HepG2 (cell line): ENCODE data around the gene ITGB2. TPM values are rescaled to one million over a fixed set of nuclear protein-coding genes. Genes with fewer than 3 reads are reported as not detected.
A peak's percentile ranks its signal among the peaks of the same experiment; 100 is the strongest.

Experiments used
- ATAC-seq: fragments of 200-7000 bp; cut with Tn5 transposase; 3 replicates; pipeline ENCODE4 v1.9.1; 2020; ENCODE audit warnings: mild to moderate bottlenecking, moderate library complexity
- BruUV-seq: library from RNA; stranded (reverse); fragments of 400-500 nt; replicated peaks from 2 replicates; lab custom pipeline; 2021; lab: Mats Ljungman, UMichigan
- CTCF ChIA-PET: fragments of 300-600 bp; formaldehyde crosslinking; extraction: SDS; loops from one replicate; lab custom pipeline; 2021; ENCODE audit warnings: low total read pairs, inconsistent platforms, low intra/inter-chr PET ratio; lab: Yijun Ruan, JAX
- POLR2A ChIA-PET: fragments of 350-600 bp; sonication (Branson Sonifier 250); formaldehyde crosslinking; loops from one replicate; lab custom pipeline; 2020; ENCODE audit warnings: antibody characterized with exemption, inconsistent platforms; lab: Yijun Ruan, JAX
- DNase-seq: peaks from one replicate; pipeline ENCODE4 v3.0.0-alpha.2; 2015; ENCODE audit warnings: low spot score
- FAIRE-seq: peaks from 3 replicates; lab custom pipeline; 2011; peaks lifted over from hg19 to GRCh38; lab: Jason Lieb, UNC
- H2AFZ ChIP-seq: one replicate; pipeline ENCODE4 v1.6.1; 2011; ENCODE audit warnings: low read length, inconsistent platforms
- H3K27ac ChIP-seq: fragments of 300-600 bp; 3 replicates; pipeline ENCODE4 v1.8.0; 2011; ENCODE audit warnings: mixed run types, mild to moderate bottlenecking, mixed read lengths, low read length, inconsistent platforms; ENCODE audit not compliant: insufficient read depth; ENCODE audit errors: extremely low read length
- H3K27me3 ChIP-seq, 2 experiments: fragments of 200-600 bp in 1 of 2; 2 replicates in 1 of 2; 3 replicates in 1 of 2; pipeline versions ENCODE4 v1.6.0 to v1.8.0; 2011; ENCODE audit warnings: low read length in 2 of 2, mild to moderate bottlenecking in 2 of 2, moderate library complexity in 2 of 2, inconsistent platforms in 1 of 2; ENCODE audit not compliant: insufficient read depth in 2 of 2, control insufficient read depth in 1 of 2
- H3K36me3 ChIP-seq, 2 experiments: fragments of 200-600 bp in 1 of 2; replicated peaks in 1 of 2; 2 replicates in 1 of 2; 3 replicates in 1 of 2; pipeline versions ENCODE4 v1.5.1 to v1.8.0; 2011; ENCODE audit warnings: low read length in 2 of 2, inconsistent platforms in 1 of 2; ENCODE audit not compliant: insufficient read depth in 2 of 2, control insufficient read depth in 1 of 2
- H3K4me1 ChIP-seq: 2 replicates; pipeline ENCODE4 v1.5.1; 2012; ENCODE audit warnings: low read length, inconsistent platforms; ENCODE audit not compliant: insufficient read depth
- H3K4me2 ChIP-seq: 2 replicates; pipeline ENCODE4 v1.6.0; 2011; ENCODE audit warnings: low read depth, low read length, inconsistent platforms
- H3K4me3 ChIP-seq, 3 experiments: fragments of 200-600 bp in 1 of 3; sonication (generic), shearing (Covaris generic) in 1 of 3; replicated peaks in 1 of 3; 2 replicates each; pipeline ENCODE4 v1.5.1; 2011 to 2016; ENCODE audit warnings: low read length in 3 of 3, inconsistent platforms in 2 of 3, low read depth in 2 of 3, mild to moderate bottlenecking in 2 of 3, control low read depth in 1 of 3, mixed read lengths in 1 of 3; ENCODE audit not compliant: insufficient read depth in 1 of 3
- H3K79me2 ChIP-seq: one replicate; pipeline ENCODE4 v1.6.1; 2011; ENCODE audit warnings: low read length, inconsistent platforms; ENCODE audit not compliant: insufficient read depth
- H3K9ac ChIP-seq: 2 replicates; pipeline ENCODE4 v1.6.0; 2011; ENCODE audit warnings: mild to moderate bottlenecking, low read depth, low read length, inconsistent platforms; ENCODE audit not compliant: insufficient read depth
- H3K9me3 ChIP-seq: 2 replicates; pipeline ENCODE4 v1.5.1; 2012; ENCODE audit warnings: mild to moderate bottlenecking, low read length
- H4K20me1 ChIP-seq: 2 replicates; pipeline ENCODE4 v1.6.0; 2011; ENCODE audit warnings: inconsistent platforms, mild to moderate bottlenecking, low read length, moderate library complexity; ENCODE audit not compliant: insufficient read depth
- AGO1 ChIP-seq: fragments of 200-400 bp; formaldehyde crosslinking; IDR thresholded peaks from 2 replicates; pipeline ENCODE4 v1.6.1; 2017; ENCODE audit warnings: mild to moderate bottlenecking, low read depth, low read length, moderate library complexity; ENCODE audit not compliant: poor library complexity, severe bottlenecking
- BRF2 ChIP-seq: sonication (generic); formaldehyde crosslinking; IDR thresholded peaks from 2 replicates; pipeline ENCODE4 v1.8.1; 2022; ENCODE audit warnings: mild to moderate bottlenecking, missing genetic modification reagents
- DR1 ChIP-seq: sonication (generic); formaldehyde crosslinking; IDR thresholded peaks from 2 replicates; pipeline ENCODE4 v1.8.0; 2021; ENCODE audit warnings: mild to moderate bottlenecking, missing genetic modification reagents, inconsistent platforms
- E2F1 ChIP-seq: sonication (generic); formaldehyde crosslinking; IDR thresholded peaks from 2 replicates; pipeline ENCODE4 v1.5.0; 2020; ENCODE audit warnings: missing genetic modification reagents
- ELF4 ChIP-seq: sonication (generic); formaldehyde crosslinking; IDR thresholded peaks from 2 replicates; pipeline ENCODE4 v1.5.0; 2020; ENCODE audit warnings: missing genetic modification reagents, mild to moderate bottlenecking, moderate library complexity, borderline replicate concordance
- KDM2A ChIP-seq: sonication (generic); formaldehyde crosslinking; IDR thresholded peaks from 2 replicates; pipeline ENCODE4 v1.4.0; 2020; ENCODE audit warnings: low read depth, missing genetic modification reagents, borderline replicate concordance
- MEF2D ChIP-seq: sonication (generic); formaldehyde crosslinking; IDR thresholded peaks from 2 replicates; pipeline ENCODE4 v1.5.1; 2020; ENCODE audit warnings: mild to moderate bottlenecking, missing genetic modification reagents
- MYNN ChIP-seq: sonication (generic); formaldehyde crosslinking; IDR thresholded peaks from 2 replicates; pipeline ENCODE4 v1.4.0; 2020; ENCODE audit warnings: mild to moderate bottlenecking, low read depth, missing genetic modification reagents
- NR2F6 ChIP-seq, 2 experiments: IDR thresholded peaks; 2 replicates each; pipeline ENCODE4 v1.6.1; 2016; ENCODE audit warnings: antibody characterized with exemption in 1 of 2, mild to moderate bottlenecking in 1 of 2
- PTBP1 ChIP-seq: fragments of 200-400 bp; formaldehyde crosslinking; IDR thresholded peaks from 2 replicates; pipeline ENCODE4 v1.6.1; 2018; ENCODE audit warnings: low read length, low read depth; ENCODE audit not compliant: poor library complexity, severe bottlenecking
- RAD51 ChIP-seq: fragments of 450-650 bp; IDR thresholded peaks from 2 replicates; pipeline ENCODE4 v1.6.1; 2016; ENCODE audit warnings: borderline replicate concordance
- SIX1 ChIP-seq: sonication (generic); formaldehyde crosslinking; IDR thresholded peaks from 2 replicates; pipeline ENCODE4 v1.4.0; 2020; ENCODE audit warnings: missing genetic modification reagents, borderline replicate concordance
- SRF ChIP-seq: IDR thresholded peaks from 2 replicates; pipeline ENCODE4 v1.6.1; 2011; ENCODE audit warnings: mild to moderate bottlenecking, low read depth, low read length, moderate library complexity
- SRSF9 ChIP-seq: fragments of 200-400 bp; formaldehyde crosslinking; IDR thresholded peaks from 2 replicates; pipeline ENCODE4 v1.6.1; 2018; ENCODE audit warnings: borderline replicate concordance, mild to moderate bottlenecking, low read depth, low read length; ENCODE audit not compliant: insufficient read depth, poor library complexity, severe bottlenecking
- TOE1 ChIP-seq: sonication (generic); formaldehyde crosslinking; IDR thresholded peaks from 2 replicates; pipeline ENCODE4 v1.4.0; 2020; ENCODE audit warnings: mild to moderate bottlenecking, missing genetic modification reagents
- ZFP36 ChIP-seq: fragments of 150-350 bp; IDR thresholded peaks from 2 replicates; pipeline ENCODE4 v1.6.1; 2018; ENCODE audit warnings: borderline replicate concordance, low read length, low read depth; ENCODE audit not compliant: partially characterized antibody
- ZMYM4 ChIP-seq: sonication (generic); formaldehyde crosslinking; IDR thresholded peaks from 2 replicates; pipeline ENCODE4 v1.8.1; 2023; ENCODE audit warnings: mild to moderate bottlenecking, missing genetic modification reagents
- ZNF24 ChIP-seq: fragments of 450-650 bp; IDR thresholded peaks from 2 replicates; pipeline ENCODE4 v1.6.1; 2017; ENCODE audit warnings: antibody characterized with exemption, mild to moderate bottlenecking
- ZNF451 ChIP-seq: sonication (generic); formaldehyde crosslinking; IDR thresholded peaks from 2 replicates; pipeline ENCODE4 v1.5.0; 2020; ENCODE audit warnings: mild to moderate bottlenecking, missing genetic modification reagents
- ZNF777 ChIP-seq: sonication (generic); formaldehyde crosslinking; IDR thresholded peaks from 2 replicates; pipeline ENCODE4 v1.4.0; 2020; ENCODE audit warnings: missing genetic modification reagents
- WGBS: methylation state at CpG from one replicate; pipeline ENCODE4 v1.1.6; 2017; ENCODE audit warnings: low lambda C conversion rate; 5-methylcytosine and 5-hydroxymethylcytosine counted together
- in situ Hi-C: cut with HindIII; loops from 2 replicates; pipeline ENCODE4 v1.10.0; 2017; ENCODE audit warnings: low pct_unique_long_range_greater_than_20kb; ENCODE audit not compliant: extremely low pct_ligation_motif_present
- intact Hi-C: fragments of 100-400 bp; cut with micrococcal nuclease; formaldehyde crosslinking; loops from one replicate; pipeline ENCODE4 v1.10.0; 2022; ENCODE audit not compliant: unreplicated experiment
- polyA plus RNA-seq, 8 experiments: library from polyadenylated mRNA; depleted of rRNA in 3 of 8; stranded (reverse) in 7 of 8; unstranded in 1 of 8; fragments of >200 nt; fragmentation: Illumina TruSeq in 4 of 8; extraction: Trizol in 4 of 8; gene quantifications; 2 replicates each; pipeline versions ENCODE4 v1.2.1 to v1.2.3, GENCODE V29; 2011 to 2016; ENCODE audit warnings: low read depth in 4 of 8, missing spikeins in 1 of 8, mixed read lengths in 1 of 8; ENCODE audit not compliant: insufficient read depth in 1 of 8
- total RNA-seq, 5 experiments: library from RNA; depleted of rRNA; stranded (reverse); fragments of >200 nt; fragmentation: Illumina TruSeq; extraction: Trizol; gene quantifications; 2 replicates each; pipeline ENCODE4 v1.2.3, GENCODE V29; 2016; ENCODE audit warnings: low read depth in 1 of 5

ITGB2 gene
- total and polyA plus RNA-seq, 2 of the 13 experiments (the other 11 are each of a cell fraction or from before 2014, with no cell fraction given), result 4.2 to 18.0 TPM

- peaks cover 44% of the 10 kb centered on the region for H4K20me1 ChIP-seq
- BruUV-seq, result no TSS peak
- ATAC-seq (peak; percentile 5), DNase-seq (no peak), FAIRE-seq (no peak)
- intact Hi-C loops (loop anchor here (2.0 to 10.0 kb wide), 2 partner anchors 25 to 67 kb away; partner anchors contain the start of gene PTTG1IP), in situ Hi-C loops (loop anchor here (5.0 kb wide), 2 partner anchors 45 to 65 kb away; partner anchors contain the start of gene UBE2G2)
- peaks cover 21 to 37% of the 10 kb centered on the region in 2 experiments for H3K36me3 ChIP-seq
- H3K9me3 ChIP-seq, result no peaks in the 10 kb centered on the region
- H3K27me3 ChIP-seq, result peaks cover 0 to 18% of the 10 kb centered on the region in 2 experiments; a peak in 3 of 5 replicates
- ChIA-PET CTCF (no interaction called here), POLR2A (interaction anchor here (1.4 to 3.0 kb wide), 3 partner anchors 22 to 45 kb away, joined by 3 to 9 read pairs (median 6); partner anchors contain the start of genes PTTG1IP and UBE2G2)
- H3K4me1 ChIP-seq, result peaks cover 70% of the 10 kb centered on the region
- H3K9ac ChIP-seq, result no peak overlapping the region
- WGBS, result 51% methylated on average over 12 of the region's 24 CpGs
- H3K4me3 ChIP-seq, result peak overlapping the region in 1 of 3 experiments; percentile 67; a peak in 1 of 6 replicates
- peak overlapping the region; percentile 88 for H3K4me2 ChIP-seq
- no peaks in the 10 kb centered on the region for H3K79me2 ChIP-seq
- no peak overlapping the region for H2AFZ ChIP-seq
- no peak overlapping the region for H3K27ac ChIP-seq
- TF ChIP-seq TOE1 (CRISPR knock-in tag) (no peak), AGO1 (peak; percentile 90), SIX1 (no peak), KDM2A (CRISPR knock-in tag) (peak; percentile 73; the same call in 1 of the 2 replicates), DR1 (no peak), MEF2D (CRISPR knock-in tag) (0 out of 2 replicates have a peak, but pooled peaks have one; percentile 14), ZFP36 (no peak), SRSF9 (no peak), PTBP1 (no peak), ZNF451 (CRISPR knock-in tag) (peak; percentile 13; the same call in 1 of the 2 replicates), MYNN (no peak), ZNF777 (CRISPR knock-in tag) (0 out of 2 replicates have a peak, but pooled peaks have one; percentile 22), RAD51 (no peak), ZMYM4 (CRISPR knock-in tag) (0 out of 2 replicates have a peak, but pooled peaks have one; percentile 16), E2F1 (CRISPR knock-in tag) (no peak), SRF (no peak), ELF4 (CRISPR knock-in tag) (no peak), ZNF24 (no peak), BRF2 (CRISPR knock-in tag) (no peak), NR2F6 (IDR thresholded peaks at IDR 0.05) (no peak), NR2F6 (CRISPR knock-in tag; IDR thresholded peaks at IDR 0.05) (0 out of 2 replicates have a peak, but pooled peaks have one; percentile 8)
These were observed 73.2 kb downstream of the ITGB2 start for GRCh38 chr21:44847261-44848056.
